HepG2 (cell line): Measurements from ENCODE around the gene ZNF75A. TPM values are rescaled to one million over a fixed set of nuclear protein-coding genes. Genes with fewer than 3 reads are reported as not detected.

Experiments used
- ATF7-NPFF ChIP-seq: sonication (generic); formaldehyde crosslinking; IDR thresholded peaks from 2 replicates; pipeline ENCODE4 v1.8.1; 2023; ENCODE audit warnings: mild to moderate bottlenecking, low read depth, missing genetic modification reagents, moderate library complexity
- CREB1 ChIP-seq, 2 experiments: fragments of 450-650 bp in 1 of 2; IDR thresholded peaks; 2 replicates each; pipeline ENCODE4 v1.6.1; 2016 to 2017; ENCODE audit warnings: control low read depth in 1 of 2, mild to moderate bottlenecking in 1 of 2, missing compliant biosample characterization in 1 of 2, missing genetic modification characterization in 1 of 2
- GMEB1 ChIP-seq: sonication (generic); formaldehyde crosslinking; IDR thresholded peaks from 2 replicates; pipeline ENCODE4 v1.5.1; 2020; ENCODE audit warnings: missing genetic modification reagents, mild to moderate bottlenecking, borderline replicate concordance
- LRRFIP1 ChIP-seq: sonication (generic); formaldehyde crosslinking; conservative IDR thresholded peaks from 2 replicates; pipeline ENCODE4 v1.4.0; 2020; ENCODE audit warnings: missing genetic modification reagents
- NR3C1 ChIP-seq: sonication (generic); formaldehyde crosslinking; IDR thresholded peaks from 2 replicates; pipeline ENCODE4 v1.4.0; 2020; ENCODE audit warnings: missing genetic modification reagents
- ZNF335 ChIP-seq: sonication (generic); formaldehyde crosslinking; IDR thresholded peaks from 2 replicates; pipeline ENCODE4 v1.4.0; 2020; ENCODE audit warnings: missing genetic modification reagents
- ZNF337 ChIP-seq: sonication (generic); formaldehyde crosslinking; IDR thresholded peaks from 2 replicates; pipeline ENCODE4 v1.5.1; 2020; ENCODE audit warnings: missing genetic modification reagents, low read depth, mild to moderate bottlenecking, borderline replicate concordance
- ZNF407 ChIP-seq: sonication (generic); formaldehyde crosslinking; IDR thresholded peaks from one replicate; pipeline ENCODE4 v1.5.1; 2020; ENCODE audit warnings: mild to moderate bottlenecking, missing genetic modification reagents; ENCODE audit errors: not compliant biosample characterization
- ZNF766 ChIP-seq: sonication (generic); formaldehyde crosslinking; IDR thresholded peaks from 2 replicates; pipeline ENCODE4 v1.5.0; 2020; ENCODE audit warnings: missing genetic modification reagents, borderline replicate concordance
- ZNF781 ChIP-seq: sonication (generic); formaldehyde crosslinking; IDR thresholded peaks from 2 replicates; pipeline ENCODE4 v1.5.1; 2020; ENCODE audit warnings: borderline replicate concordance, mild to moderate bottlenecking, missing genetic modification reagents; ENCODE audit errors: not compliant biosample characterization
- ZNF891 ChIP-seq: sonication (generic); formaldehyde crosslinking; IDR thresholded peaks from 2 replicates; pipeline ENCODE4 v1.5.0; 2020; ENCODE audit warnings: mild to moderate bottlenecking, missing genetic modification reagents
- polyA plus RNA-seq, 8 experiments: library from polyadenylated mRNA; depleted of rRNA in 3 of 8; stranded (reverse) in 7 of 8; unstranded in 1 of 8; fragments of >200 nt; fragmentation: Illumina TruSeq in 4 of 8; extraction: Trizol in 4 of 8; gene quantifications; 2 replicates each; pipeline versions ENCODE4 v1.2.1 to v1.2.3, GENCODE V29; 2011 to 2016; ENCODE audit warnings: low read depth in 4 of 8, missing spikeins in 1 of 8, mixed read lengths in 1 of 8; ENCODE audit not compliant: insufficient read depth in 1 of 8
- total RNA-seq, 5 experiments: library from RNA; depleted of rRNA; stranded (reverse); fragments of >200 nt; fragmentation: Illumina TruSeq; extraction: Trizol; gene quantifications; 2 replicates each; pipeline ENCODE4 v1.2.3, GENCODE V29; 2016; ENCODE audit warnings: low read depth in 1 of 5
- TF ChIP-seq, protein P1 (sequence below): sonication (generic); formaldehyde crosslinking; IDR thresholded peaks from 2 replicates; pipeline ENCODE4 v1.5.0; 2020; ENCODE audit warnings: mild to moderate bottlenecking, missing genetic modification reagents

ZNF75A gene
- total and polyA plus RNA-seq, 2 of the 13 experiments (the other 11 are each of a cell fraction or from before 2014, with no cell fraction given), result 1.4 to 2.1 TPM

GRCh38 chr16:3364774-3365427 is 59.6 kb downstream of the ZNF75A start (continued):
- TF ChIP-seq GMEB1 (CRISPR knock-in tag) (peak; percentile 94), CREB1 (IDR thresholded peaks at IDR 0.05) (peak; percentile 78), CREB1 (CRISPR knock-in tag; IDR thresholded peaks at IDR 0.05) (peak; percentile 82), ZNF766 (no peak), ZNF781 (CRISPR knock-in tag) (no peak), ZNF891 (peak; percentile 17; the same call in 1 of the 2 replicates), LRRFIP1 (CRISPR knock-in tag) (no peak), ATF7-NPFF (CRISPR knock-in tag) (no peak), NR3C1 (CRISPR knock-in tag) (no peak), ZNF337 (CRISPR knock-in tag) (no peak), ZNF407 (CRISPR knock-in tag) (no peak), ZNF335 (peak; percentile 26; the same call in 1 of the 2 replicates)
- TF ChIP-seq, protein P1, sequence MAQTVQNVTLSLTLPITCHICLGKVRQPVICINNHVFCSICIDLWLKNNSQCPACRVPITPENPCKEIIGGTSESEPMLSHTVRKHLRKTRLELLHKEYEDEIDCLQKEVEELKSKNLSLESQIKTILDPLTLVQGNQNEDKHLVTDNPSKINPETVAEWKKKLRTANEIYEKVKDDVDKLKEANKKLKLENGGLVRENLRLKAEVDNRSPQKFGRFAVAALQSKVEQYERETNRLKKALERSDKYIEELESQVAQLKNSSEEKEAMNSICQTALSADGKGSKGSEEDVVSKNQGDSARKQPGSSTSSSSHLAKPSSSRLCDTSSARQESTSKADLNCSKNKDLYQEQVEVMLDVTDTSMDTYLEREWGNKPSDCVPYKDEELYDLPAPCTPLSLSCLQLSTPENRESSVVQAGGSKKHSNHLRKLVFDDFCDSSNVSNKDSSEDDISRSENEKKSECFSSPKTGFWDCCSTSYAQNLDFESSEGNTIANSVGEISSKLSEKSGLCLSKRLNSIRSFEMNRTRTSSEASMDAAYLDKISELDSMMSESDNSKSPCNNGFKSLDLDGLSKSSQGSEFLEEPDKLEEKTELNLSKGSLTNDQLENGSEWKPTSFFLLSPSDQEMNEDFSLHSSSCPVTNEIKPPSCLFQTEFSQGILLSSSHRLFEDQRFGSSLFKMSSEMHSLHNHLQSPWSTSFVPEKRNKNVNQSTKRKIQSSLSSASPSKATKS, result no peak
